CD4-positive, alpha-beta T cell treated with Interleukin-12 subunit alpha and Interleukin-12 subunit beta, for 1 hour (primary cell): ENCODE measurements around the gene UIMC1.
"Not testable (repeated sequence)": the region's sequence is repeated elsewhere in the genome, so short reads cannot be mapped to it uniquely, and the experiment has no call there.

Experiments
- DNase-seq: peaks from one replicate; pipeline ENCODE4 v3.0.0-alpha.2; 2020

Gene UIMC1

DNA sequence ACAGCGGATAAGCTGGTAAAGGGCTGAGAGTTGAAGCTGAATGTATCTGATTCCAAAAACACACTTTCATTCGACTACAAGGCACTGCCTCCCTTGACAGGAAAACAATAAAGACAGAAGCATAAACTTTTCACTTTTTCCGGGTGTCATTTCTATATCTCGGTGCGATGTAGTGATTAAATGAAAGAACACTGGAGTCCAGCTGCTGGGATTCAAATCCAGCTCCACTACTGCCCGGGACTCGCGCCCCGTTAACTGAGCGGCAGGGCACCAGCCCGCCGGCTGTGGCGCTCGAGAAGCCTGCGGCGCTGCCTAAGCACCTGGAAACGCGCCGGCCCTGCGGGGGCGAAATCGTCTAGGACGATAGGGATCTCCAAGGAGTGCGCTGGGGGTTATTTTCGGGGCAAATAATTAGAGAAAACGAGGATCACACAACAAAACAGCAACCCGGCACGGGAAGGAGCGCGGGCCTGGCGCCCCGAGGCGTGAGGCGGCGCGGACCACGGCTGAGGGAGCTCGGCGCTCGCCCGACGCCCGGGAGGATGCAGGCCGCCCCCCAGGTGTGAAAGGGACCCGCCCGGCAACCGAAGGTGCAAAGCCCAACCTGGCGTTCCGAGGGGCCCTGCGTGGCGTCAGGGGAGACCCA lies 837 bp downstream of the UIMC1 start:
- peak; percentile 66 for DNase-seq

- no peak for DNase-seq
Measured at GRCh38 chr5:177004961-177005360, 1.6 kb downstream of the UIMC1 start.

DNA sequence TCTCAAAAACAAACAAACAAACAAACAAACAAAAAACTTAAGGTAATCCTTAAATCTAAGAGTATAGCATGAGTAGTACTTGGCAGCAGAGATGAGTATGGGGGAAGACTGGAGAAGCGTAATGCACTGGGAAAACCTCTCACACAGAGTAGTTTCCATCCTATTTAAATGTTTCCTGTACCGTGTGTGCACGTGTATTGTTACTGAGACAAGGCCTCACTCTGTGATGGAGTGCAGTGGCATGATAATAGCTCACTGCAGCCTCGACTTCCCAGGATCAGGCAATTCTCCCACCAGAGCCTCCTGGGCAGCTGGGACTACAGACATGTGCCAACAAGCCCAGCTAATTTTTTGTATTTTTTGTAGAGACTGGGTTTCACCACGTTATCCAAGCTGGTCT lies 2.9 kb downstream of the UIMC1 start:
- no peak for DNase-seq

DNA sequence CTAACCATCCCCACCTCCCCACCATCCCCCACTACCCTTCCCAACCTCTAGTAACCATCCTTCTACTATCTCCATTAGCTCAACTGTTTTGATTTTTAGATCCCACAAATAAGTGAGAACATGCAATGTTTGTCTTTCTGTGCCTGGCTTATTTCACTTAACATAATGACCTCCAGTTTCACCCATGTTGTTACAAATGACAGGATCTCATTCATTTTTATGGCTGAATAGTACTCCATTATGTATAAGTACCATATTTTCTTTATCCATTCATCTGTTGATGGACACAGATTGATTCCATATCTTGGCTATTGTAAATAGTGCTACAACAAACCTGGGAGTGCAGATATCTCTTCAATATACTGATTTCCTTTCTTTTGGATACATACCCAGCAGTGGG lies 7.1 kb downstream of the UIMC1 start:
- not testable (repeated sequence) for DNase-seq

GRCh38 chr5:176998828-176999227 lies 7.8 kb downstream of the UIMC1 start:
- DNase-seq, result no peak

DNA sequence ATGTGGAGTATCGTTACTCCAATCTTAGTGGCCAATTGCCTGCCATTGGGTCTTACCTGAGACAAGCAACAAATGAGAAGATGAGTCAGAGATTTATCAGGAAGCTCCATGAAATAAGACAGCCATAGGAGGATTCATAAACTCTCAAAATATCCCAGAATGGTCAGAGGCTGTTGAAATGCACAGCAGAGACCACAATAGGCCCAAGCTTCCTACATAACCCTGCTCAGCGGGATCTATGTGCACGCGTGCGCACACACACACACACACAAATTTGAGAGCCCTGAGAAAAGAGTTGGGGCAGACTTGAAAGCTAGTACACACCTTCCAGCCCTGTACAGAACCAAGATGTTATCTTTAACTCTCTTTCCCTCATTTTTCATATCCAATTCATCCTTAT lies 9.8 kb downstream of the UIMC1 start:
- DNase-seq, result no peak

- no peak for DNase-seq
Measured at GRCh38 chr5:176995896-176996767, 10.4 kb downstream of the UIMC1 start.

DNA sequence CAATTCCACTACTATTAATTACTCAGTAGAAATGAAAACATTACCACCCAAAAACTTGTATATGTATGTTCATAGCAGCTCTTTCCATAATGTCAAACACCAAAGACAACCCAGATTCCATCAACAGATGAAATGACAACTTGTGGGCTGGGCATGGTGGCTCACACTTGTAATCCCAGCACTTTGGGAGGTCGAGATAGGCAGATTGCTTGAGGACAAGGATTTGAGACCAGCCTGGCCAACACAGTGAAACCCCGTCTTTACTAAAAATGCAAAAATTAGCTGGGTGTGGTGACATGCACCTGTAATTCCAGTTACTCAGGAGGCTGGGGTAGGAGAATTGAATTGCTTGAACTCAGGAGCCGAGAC lies 11.5 kb downstream of the UIMC1 start:
- no peak for DNase-seq

- DNase-seq, result no peak
Measured at GRCh38 chr5:176994460-176995121, 12.0 kb downstream of the UIMC1 start.

DNA sequence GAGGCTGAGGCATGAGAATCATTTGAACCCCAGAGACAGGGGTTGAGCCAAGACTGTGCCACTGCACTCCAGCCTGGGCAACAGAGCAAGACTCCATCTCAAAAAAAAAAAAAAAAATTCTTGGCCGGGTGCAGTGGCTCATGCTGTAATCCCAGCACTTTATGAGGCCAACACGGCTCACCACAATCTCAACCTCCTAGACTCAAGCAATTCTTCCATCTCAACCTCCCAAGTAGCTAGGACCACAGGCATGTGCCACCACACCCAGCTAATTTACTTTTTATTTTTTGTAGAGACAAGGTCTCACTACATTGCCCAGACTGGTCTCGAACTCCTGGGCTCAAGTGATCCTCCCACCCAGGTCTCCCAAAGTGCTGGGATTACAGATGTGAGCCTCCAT lies 13.5 kb downstream of the UIMC1 start:
- DNase-seq, result not testable (repeated sequence)

DNA sequence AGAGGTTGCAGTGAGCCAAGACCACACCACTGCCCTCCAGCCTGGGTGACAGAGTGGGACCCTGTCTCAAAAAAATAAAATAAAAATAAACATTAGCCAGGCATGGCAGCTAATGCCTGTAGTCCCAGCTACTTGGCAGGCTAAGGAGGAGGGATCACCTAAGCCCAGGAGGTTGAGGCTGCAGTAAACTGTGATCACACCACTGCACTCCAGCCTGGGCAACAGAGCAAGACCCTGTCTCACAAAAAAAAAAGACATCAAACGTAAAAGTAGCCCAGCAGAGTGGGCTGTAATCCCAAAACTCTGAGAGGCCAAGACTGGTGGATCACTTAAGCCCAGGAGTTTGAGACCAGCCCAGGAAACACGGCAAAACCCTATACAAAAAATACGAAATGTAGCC lies 19.0 kb downstream of the UIMC1 start:
- no peak for DNase-seq

- no peak for DNase-seq
Measured at GRCh38 chr5:176986280-176986679, 20.3 kb downstream of the UIMC1 start.

- DNase-seq, result peak; percentile 52
Measured at GRCh38 chr5:176985516-176985915, 21.1 kb downstream of the UIMC1 start.

GRCh38 chr5:176984176-176984575 lies 22.4 kb downstream of the UIMC1 start:
- not testable (repeated sequence) for DNase-seq

DNA sequence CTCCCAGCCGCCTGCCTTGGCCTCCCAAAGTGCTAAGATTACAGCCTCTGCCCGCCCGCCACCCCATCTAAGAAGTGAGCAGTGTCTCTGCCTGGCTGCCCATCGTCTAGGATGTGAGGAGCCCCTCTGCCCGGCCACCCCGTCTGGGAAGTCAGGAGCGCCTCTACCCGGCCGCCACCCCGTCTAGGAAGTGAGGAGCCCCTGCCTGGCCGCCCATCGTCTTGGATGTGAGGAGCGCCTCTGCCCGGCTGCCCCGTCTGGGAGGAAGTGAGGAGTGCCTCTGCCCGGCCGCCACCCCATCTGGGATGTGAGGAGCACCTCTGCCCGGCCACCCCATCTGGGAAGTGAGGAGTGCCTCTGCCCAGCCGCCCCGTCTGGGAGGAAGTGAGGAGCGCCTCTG lies 23.0 kb downstream of the UIMC1 start:
- DNase-seq, result not testable (repeated sequence)

- DNase-seq, result not testable (repeated sequence)
Measured at GRCh38 chr5:176983112-176983511, 23.5 kb downstream of the UIMC1 start.

- DNase-seq, result no peak
Measured at GRCh38 chr5:176980818-176981217, 25.8 kb downstream of the UIMC1 start.

DNA sequence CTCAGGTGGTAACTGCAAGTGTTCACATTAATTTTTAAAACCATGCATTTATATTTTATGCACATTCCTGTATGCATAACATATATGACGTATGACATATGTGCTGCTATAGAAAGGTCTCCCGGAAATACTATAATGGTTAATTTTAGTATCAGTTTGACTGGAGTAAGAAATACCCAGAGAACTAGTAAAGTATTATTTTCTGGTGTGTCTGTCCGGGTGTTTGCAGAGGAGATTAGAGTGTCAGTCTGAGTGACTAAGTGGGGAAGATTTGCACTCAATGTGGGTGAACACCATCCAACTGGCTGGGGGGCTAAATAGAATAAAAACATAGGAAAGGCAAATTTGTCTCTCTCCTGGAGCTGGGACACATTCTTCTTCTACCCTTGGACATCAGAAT lies 26.9 kb downstream of the UIMC1 start:
- no peak for DNase-seq

DNA sequence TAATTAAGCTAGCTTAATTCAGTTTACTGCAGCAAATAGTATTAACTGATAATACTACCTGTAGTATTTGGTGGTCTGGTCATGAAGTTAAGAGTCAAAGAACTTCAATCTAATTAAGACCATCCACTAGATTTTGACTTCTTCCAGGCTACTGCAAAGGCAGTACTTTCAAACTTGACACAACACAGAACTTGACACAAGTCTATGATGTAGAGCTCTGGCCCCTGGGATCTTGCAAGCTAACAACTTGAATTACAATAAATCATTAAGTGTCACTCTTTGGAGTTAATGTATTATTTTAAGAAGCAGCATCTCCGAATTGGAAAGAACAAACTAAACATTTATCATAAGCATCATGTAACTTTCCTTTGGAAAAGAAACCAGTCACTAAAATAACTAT lies 40.9 kb downstream of the UIMC1 start:
- DNase-seq, result no peak

DNA sequence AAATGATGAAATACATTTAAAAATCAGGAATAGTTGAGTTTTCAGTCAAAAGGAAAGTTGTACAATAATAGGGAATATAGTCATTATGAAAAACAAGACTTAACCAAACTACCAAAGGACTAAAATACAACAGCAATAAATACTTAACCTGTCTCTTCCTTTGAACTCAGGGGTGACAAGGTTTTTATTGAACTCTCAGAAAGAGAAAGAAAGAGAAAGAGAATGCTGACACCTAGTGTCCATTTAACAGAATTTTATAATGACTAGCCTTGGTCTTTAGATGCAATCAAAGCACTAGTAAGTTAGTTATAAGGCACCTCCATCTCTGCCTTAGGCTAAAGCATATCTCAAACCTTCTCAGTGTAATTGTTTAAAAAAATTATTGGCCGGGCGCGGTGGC lies 47.5 kb downstream of the UIMC1 start:
- DNase-seq, result peak; percentile 39

GRCh38 chr5:176956756-176957155 lies 49.8 kb downstream of the UIMC1 start:
- DNase-seq, result no peak

DNA sequence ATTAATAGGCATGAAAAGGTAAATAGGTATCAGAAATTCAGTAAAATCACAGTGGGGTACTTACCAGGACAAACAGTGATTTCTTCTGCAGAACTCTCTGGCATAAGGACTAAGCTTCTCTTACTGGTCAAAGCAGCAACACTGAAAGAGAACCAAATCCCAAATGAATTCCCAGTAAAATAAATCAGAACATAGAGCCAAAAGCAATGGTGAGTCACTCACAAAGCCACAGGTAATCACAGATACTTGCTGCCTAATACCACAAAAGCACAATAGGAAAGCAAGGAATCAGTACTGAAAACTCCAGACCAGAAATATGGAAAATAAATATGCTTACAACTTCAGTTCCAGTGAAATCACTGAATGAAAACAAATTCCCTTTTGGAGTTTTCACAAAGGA lies 50.7 kb downstream of the UIMC1 start:
- DNase-seq, result no peak

DNA sequence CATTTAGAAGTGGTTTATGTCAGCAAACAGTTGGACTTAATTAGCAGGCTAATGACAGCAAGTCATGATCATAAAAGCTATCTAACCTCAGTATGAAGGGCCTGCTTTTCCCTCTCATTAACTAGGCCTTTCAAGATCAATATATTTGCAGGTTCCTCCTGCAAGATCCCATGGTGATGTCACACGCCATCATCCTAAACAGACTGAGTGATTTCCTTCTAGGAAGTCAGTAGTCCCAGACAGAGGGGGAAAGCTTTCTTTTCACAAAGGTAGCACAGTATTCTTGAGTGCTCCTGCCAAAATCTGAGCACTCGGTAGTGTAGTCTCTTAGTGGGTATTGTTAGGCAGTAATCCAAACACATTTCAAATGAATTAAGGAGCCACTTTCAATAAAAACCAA lies 52.5 kb downstream of the UIMC1 start:
- DNase-seq, result no peak
